H9 (cell line): ENCODE data around the gene S100A8. TPM values are rescaled to one million over a fixed set of nuclear protein-coding genes. Genes with fewer than 3 reads are reported as not detected.

Experiments used
- DNase-seq: peaks from one replicate; pipeline ENCODE4 v3.0.0-alpha.2; 2017
- H2AFZ ChIP-seq: one replicate; pipeline ENCODE4 v1.6.1; 2013; ENCODE audit warnings: mild to moderate bottlenecking, low read length, control low read depth, moderate library complexity
- H2AK5ac ChIP-seq: 2 replicates; pipeline ENCODE4 v1.6.1; 2013; ENCODE audit warnings: low read length, control low read depth, mixed read lengths; ENCODE audit not compliant: insufficient read length
- H2BK120ac ChIP-seq: one replicate; pipeline ENCODE4 v1.6.1; 2013; ENCODE audit warnings: low read depth, mild to moderate bottlenecking, low read length, control low read depth, inconsistent platforms; ENCODE audit not compliant: poor library complexity, severe bottlenecking
- H2BK12ac ChIP-seq: 2 replicates; pipeline ENCODE4 v1.6.1; 2013; ENCODE audit warnings: low read length, control low read depth, mixed read lengths, low read depth; ENCODE audit not compliant: insufficient read length
- H2BK15ac ChIP-seq: 2 replicates; pipeline ENCODE4 v1.6.1; 2013; ENCODE audit warnings: low read depth, low read length, control low read depth
- H2BK20ac ChIP-seq: one replicate; pipeline ENCODE4 v1.6.1; 2013; ENCODE audit warnings: low read depth, mild to moderate bottlenecking, low read length, control low read depth, inconsistent platforms; ENCODE audit not compliant: poor library complexity, severe bottlenecking
- H2BK5ac ChIP-seq: 2 replicates; pipeline ENCODE4 v1.6.1; 2013; ENCODE audit warnings: low read length, control low read depth, mixed read lengths; ENCODE audit not compliant: insufficient read length
- H3K14ac ChIP-seq: 2 replicates; pipeline ENCODE4 v1.6.1; 2013; ENCODE audit warnings: low read length, control low read depth; ENCODE audit not compliant: insufficient read depth
- H3K18ac ChIP-seq: 2 replicates; pipeline ENCODE4 v1.6.1; 2013; ENCODE audit warnings: low read depth, mild to moderate bottlenecking, mixed read lengths, low read length, control low read depth; ENCODE audit not compliant: insufficient read length
- H3K23ac ChIP-seq: 2 replicates; pipeline ENCODE4 v1.6.1; 2013; ENCODE audit warnings: low read length, control low read depth, mixed read lengths, low read depth; ENCODE audit not compliant: insufficient read length
- H3K23me2 ChIP-seq: 2 replicates; pipeline ENCODE4 v1.6.1; 2013; ENCODE audit warnings: low read depth, mild to moderate bottlenecking, mixed read lengths, low read length, control low read depth; ENCODE audit not compliant: insufficient read length, poor library complexity, severe bottlenecking
- H3K27ac ChIP-seq: 2 replicates; pipeline ENCODE4 v1.5.1; 2013; ENCODE audit warnings: low read length, control low read depth, mixed read lengths, low read depth; ENCODE audit not compliant: insufficient read length
- H3K27me3 ChIP-seq: 2 replicates; pipeline ENCODE4 v1.6.1; 2013; ENCODE audit warnings: low read length, control low read depth, inconsistent platforms; ENCODE audit not compliant: insufficient read depth
- H3K4ac ChIP-seq: 2 replicates; pipeline ENCODE4 v1.6.1; 2013; ENCODE audit warnings: low read depth, mild to moderate bottlenecking, control low read depth, inconsistent platforms, low read length, moderate library complexity
- H3K4me1 ChIP-seq: 2 replicates; pipeline ENCODE4 v1.6.1; 2013; ENCODE audit warnings: low read length, control low read depth, inconsistent platforms; ENCODE audit not compliant: insufficient read depth
- H3K4me2 ChIP-seq: 2 replicates; pipeline ENCODE4 v1.6.1; 2013; ENCODE audit warnings: low read length, control low read depth, mixed read lengths; ENCODE audit not compliant: insufficient read length, insufficient read depth
- H3K56ac ChIP-seq: 2 replicates; pipeline ENCODE4 v1.6.1; 2013; ENCODE audit warnings: low read depth, mild to moderate bottlenecking, mixed read lengths, low read length, control low read depth; ENCODE audit not compliant: insufficient read length
- H3K79me1 ChIP-seq: 2 replicates; pipeline ENCODE4 v1.6.1; 2013; ENCODE audit warnings: low read depth, mild to moderate bottlenecking, moderate library complexity, low read length, control low read depth, inconsistent platforms; ENCODE audit not compliant: insufficient read depth, poor library complexity, severe bottlenecking
- H3K79me2 ChIP-seq: 2 replicates; pipeline ENCODE4 v1.6.1; 2013; ENCODE audit warnings: low read length, control low read depth, inconsistent platforms; ENCODE audit not compliant: insufficient read depth
- H3K9ac ChIP-seq: 2 replicates; pipeline ENCODE4 v1.6.1; 2013; ENCODE audit warnings: low read length, control low read depth, mixed read lengths; ENCODE audit not compliant: insufficient read length; ENCODE audit errors: extremely low read depth
- H3K9me3 ChIP-seq: one replicate; pipeline ENCODE4 v1.6.1; 2013; ENCODE audit warnings: low read depth, low read length, inconsistent platforms; ENCODE audit not compliant: control insufficient read depth
- H3T11ph ChIP-seq: one replicate; pipeline ENCODE4 v1.6.1; 2013; ENCODE audit warnings: mild to moderate bottlenecking, low read length, control low read depth, inconsistent platforms
- H4K20me1 ChIP-seq: one replicate; pipeline ENCODE4 v1.6.1; 2013; ENCODE audit not compliant: control insufficient read depth, insufficient read length, insufficient read depth
- H4K5ac ChIP-seq: 2 replicates; pipeline ENCODE4 v1.6.1; 2013; ENCODE audit warnings: low read depth, mild to moderate bottlenecking, mixed read lengths, low read length, control low read depth; ENCODE audit not compliant: insufficient read length
- H4K8ac ChIP-seq: replicated peaks from 2 replicates; pipeline ENCODE4 v1.6.1; 2013; ENCODE audit warnings: low read length, control low read depth, mixed read lengths, low read depth; ENCODE audit not compliant: insufficient read length
- H4K91ac ChIP-seq: 2 replicates; pipeline ENCODE4 v1.6.1; 2013; ENCODE audit warnings: low read depth, mild to moderate bottlenecking, moderate library complexity, mixed read lengths, low read length, control low read depth; ENCODE audit not compliant: insufficient read length
- H3K27ac Mint-ChIP-seq, 3 experiments: 2 replicates in 2 of 3; 3 replicates in 1 of 3; pipeline ENCODE4 v1.8.0; 2020 to 2021; ENCODE audit warnings: mixed read lengths in 3 of 3, mild to moderate bottlenecking in 1 of 3, moderate library complexity in 1 of 3
- H3K27me3 Mint-ChIP-seq: 2 replicates; pipeline ENCODE4 v1.8.0; 2021; ENCODE audit warnings: low read depth, mild to moderate bottlenecking, moderate library complexity, mixed read lengths
- H3K36me3 Mint-ChIP-seq, 3 experiments: 2 replicates in 2 of 3; 3 replicates in 1 of 3; pipeline ENCODE4 v1.8.0; 2020 to 2021; ENCODE audit warnings: low read depth in 3 of 3, mixed read lengths in 3 of 3; ENCODE audit not compliant: insufficient read depth in 1 of 3
- H3K4me1 Mint-ChIP-seq, 2 experiments: 2 replicates each; pipeline ENCODE4 v1.8.0; 2020; ENCODE audit warnings: mixed read lengths in 2 of 2
- H3K4me3 Mint-ChIP-seq, 2 experiments: 2 replicates in 1 of 2; 3 replicates in 1 of 2; pipeline ENCODE4 v1.8.0; 2020 to 2021; ENCODE audit warnings: mild to moderate bottlenecking in 2 of 2, mixed read lengths in 2 of 2, moderate library complexity in 1 of 2
- H3K9me3 Mint-ChIP-seq, 2 experiments: 2 replicates in 1 of 2; 3 replicates in 1 of 2; pipeline ENCODE4 v1.8.0; 2020; ENCODE audit warnings: mild to moderate bottlenecking in 2 of 2, mixed read lengths in 2 of 2, moderate library complexity in 1 of 2
- CTCF ChIP-seq: fragments of 200-600 bp; sonication (generic); conservative IDR thresholded peaks from 3 replicates; pipeline ENCODE4 v1.8.0; 2021; ENCODE audit warnings: antibody characterized with exemption, mild to moderate bottlenecking
- WGBS: extraction: QIAGEN DNeasy Blood & Tissue Kit; methylation state at CpG from one replicate; pipeline ENCODE4 v1.1.7; 2013; ENCODE audit warnings: missing lambda C conversion rate, low lambda C conversion rate, mixed read lengths; ENCODE audit not compliant: insufficient read length; ENCODE audit errors: extremely low coverage; 5-methylcytosine and 5-hydroxymethylcytosine counted together
- total RNA-seq: library from RNA; stranded (reverse); gene quantifications from 2 replicates; pipeline ENCODE4 v1.2.1, GENCODE V29; 2021

S100A8 gene
- total RNA-seq, 1 experiment from 2014 or later: not detected

GRCh38 chr1:153350321-153350957, 40.4 kb downstream of the S100A8 start:
- H3K56ac ChIP-seq: no peak overlapping the region
- H4K8ac ChIP-seq: no peak overlapping the region
- H3K18ac ChIP-seq: no peak overlapping the region
- H3T11ph ChIP-seq: no peak overlapping the region
- H2BK5ac ChIP-seq: no peak overlapping the region
- H2BK20ac ChIP-seq: no peak overlapping the region
- no peak overlapping the region for H3K27ac ChIP-seq
- Mint-ChIP-seq H3K27ac (no peak overlapping the region), H3K36me3 (no peaks in the 10 kb centered on the region; a peak in 1 of 7 replicates), H3K4me1 (no peaks in the 10 kb centered on the region), H3K9me3 (no peaks in the 10 kb centered on the region), H3K4me3 (no peak overlapping the region), H3K27me3 (peaks cover 26% of the 10 kb centered on the region)
- DNase-seq: no peak
- no peaks in the 10 kb centered on the region for H4K20me1 ChIP-seq
- H2BK15ac ChIP-seq: no peak overlapping the region
- H2BK120ac ChIP-seq: no peak overlapping the region
- H3K79me2 ChIP-seq: no peaks in the 10 kb centered on the region
- no peak overlapping the region for H2AFZ ChIP-seq
- H4K5ac ChIP-seq: no peak overlapping the region
- H3K27me3 ChIP-seq: no peaks in the 10 kb centered on the region
- H3K4me2 ChIP-seq: no peak overlapping the region
- no peak for TF ChIP-seq CTCF
- no peak overlapping the region for H2AK5ac ChIP-seq
- H3K23me2 ChIP-seq: no peaks in the 10 kb centered on the region
- H3K23ac ChIP-seq: no peak overlapping the region
- no peak overlapping the region for H3K9ac ChIP-seq
- H3K14ac ChIP-seq: no peak overlapping the region
- H3K4me1 ChIP-seq: no peaks in the 10 kb centered on the region
- no peaks in the 10 kb centered on the region for H3K9me3 ChIP-seq
- no peak overlapping the region for H4K91ac ChIP-seq
- no CpG with 5 or more reads among the region's 1 CpG for WGBS
- H3K4ac ChIP-seq: no peak overlapping the region
- H2BK12ac ChIP-seq: no peak overlapping the region
- H3K79me1 ChIP-seq: no peaks in the 10 kb centered on the region
